Measurements from ENCODE around the gene RTRAF.

- TF ChIP-seq, protein P1, sequence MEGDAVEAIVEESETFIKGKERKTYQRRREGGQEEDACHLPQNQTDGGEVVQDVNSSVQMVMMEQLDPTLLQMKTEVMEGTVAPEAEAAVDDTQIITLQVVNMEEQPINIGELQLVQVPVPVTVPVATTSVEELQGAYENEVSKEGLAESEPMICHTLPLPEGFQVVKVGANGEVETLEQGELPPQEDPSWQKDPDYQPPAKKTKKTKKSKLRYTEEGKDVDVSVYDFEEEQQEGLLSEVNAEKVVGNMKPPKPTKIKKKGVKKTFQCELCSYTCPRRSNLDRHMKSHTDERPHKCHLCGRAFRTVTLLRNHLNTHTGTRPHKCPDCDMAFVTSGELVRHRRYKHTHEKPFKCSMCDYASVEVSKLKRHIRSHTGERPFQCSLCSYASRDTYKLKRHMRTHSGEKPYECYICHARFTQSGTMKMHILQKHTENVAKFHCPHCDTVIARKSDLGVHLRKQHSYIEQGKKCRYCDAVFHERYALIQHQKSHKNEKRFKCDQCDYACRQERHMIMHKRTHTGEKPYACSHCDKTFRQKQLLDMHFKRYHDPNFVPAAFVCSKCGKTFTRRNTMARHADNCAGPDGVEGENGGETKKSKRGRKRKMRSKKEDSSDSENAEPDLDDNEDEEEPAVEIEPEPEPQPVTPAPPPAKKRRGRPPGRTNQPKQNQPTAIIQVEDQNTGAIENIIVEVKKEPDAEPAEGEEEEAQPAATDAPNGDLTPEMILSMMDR (IDR thresholded peaks at IDR 0.05; ENCODE audit: low read depth, low read length), result no peak
- TF ChIP-seq, protein P2, sequence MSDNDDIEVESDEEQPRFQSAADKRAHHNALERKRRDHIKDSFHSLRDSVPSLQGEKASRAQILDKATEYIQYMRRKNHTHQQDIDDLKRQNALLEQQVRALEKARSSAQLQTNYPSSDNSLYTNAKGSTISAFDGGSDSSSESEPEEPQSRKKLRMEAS (IDR thresholded peaks at IDR 0.05; ENCODE audit: low read depth, low read length), result no peak
- TF ChIP-seq POLR2A (IDR thresholded peaks at IDR 0.05; ENCODE audit: extremely low read depth, insufficient read length), result no peak
Measured at GRCh38 chr14:52040598-52040997, 51.3 kb downstream of the RTRAF start.
